Peyer's patch (tissue), 4 donors: ENCODE measurements around the gene PARP11. TPM values are rescaled to one million over a fixed set of nuclear protein-coding genes. Genes with fewer than 3 reads are reported as not detected.

Experiments
- DNase-seq, 3 donors: peaks; one replicate each; pipeline ENCODE4 v3.0.0-alpha.2; 2017 to 2019
- H3K27ac ChIP-seq, 4 donors: fragments of 200-600 bp; sonication (generic); one replicate each; pipeline ENCODE4 v1.5.1; 2016 to 2019
- H3K27me3 ChIP-seq, 2 donors: fragments of 200-600 bp; sonication (generic); one replicate each; pipeline ENCODE4 v1.5.1; 2019
- H3K36me3 ChIP-seq, 3 donors: fragments of 200-600 bp; sonication (generic); one replicate each; pipeline ENCODE4 v1.5.1; 2016 to 2019
- H3K4me1 ChIP-seq, 4 donors: fragments of 200-600 bp; sonication (generic); one replicate each; pipeline ENCODE4 v1.5.1; 2016 to 2019
- H3K4me3 ChIP-seq, 4 donors: fragments of 200-600 bp; sonication (generic); 1 replicate in 3 of 4; 2 replicates in 1 of 4; pipeline ENCODE4 v1.5.1; 2016 to 2019; ENCODE audit warnings: mild to moderate bottlenecking in 1 of 4
- H3K9me3 ChIP-seq, 4 donors: fragments of 200-600 bp; sonication (generic); one replicate each; pipeline ENCODE4 v1.5.1; 2016 to 2019; ENCODE audit warnings: mild to moderate bottlenecking in 1 of 4
- CTCF ChIP-seq, 6 experiments: fragments of 450-650 bp in 4 of 6; fragments of 200-600 bp in 2 of 6; sonication (generic) in 1 of 6; IDR thresholded peaks; one replicate each; pipeline ENCODE4 v1.5.1; 2017 to 2019; ENCODE audit warnings: antibody characterized with exemption in 6 of 6, mild to moderate bottlenecking in 3 of 6, moderate library complexity in 1 of 6
- POLR2A ChIP-seq, 2 donors: fragments of 450-650 bp; IDR thresholded peaks; one replicate each; pipeline ENCODE4 v1.5.1; 2017; ENCODE audit warnings: antibody characterized with exemption in 2 of 2, mild to moderate bottlenecking in 2 of 2, moderate library complexity in 2 of 2
- total RNA-seq, 4 donors: library from RNA; depleted of rRNA; stranded (reverse); fragments of >200 nt; gene quantifications; one replicate each; pipeline ENCODE4 v1.1.0, GENCODE V29; 2016

PARP11 gene
- total RNA-seq, 4 donors from 2014 or later, result 5.1 to 28.1 (median 6.9) TPM

- no peak overlapping the region for H3K27ac ChIP-seq
- TF ChIP-seq CTCF (IDR thresholded peaks at IDR 0.05) (no peak), POLR2A (IDR thresholded peaks at IDR 0.05) (no peak)
- no peak for DNase-seq
- H3K27me3 ChIP-seq, result no peaks in the 10 kb centered on the region
- H3K36me3 ChIP-seq, result peaks cover 0 to 7% (median 0%) of the 10 kb centered on the region in 3 donors
- H3K4me1 ChIP-seq, result no peaks in the 10 kb centered on the region
- H3K4me3 ChIP-seq, result no peak overlapping the region
- H3K9me3 ChIP-seq, result no peaks in the 10 kb centered on the region
Observed at GRCh38 chr12:3815094-3815766, 58.0 kb downstream of the PARP11 start.

GRCh38 chr12:3810540-3810939 is 62.7 kb downstream of the PARP11 start:
- Histone ChIP-seq H3K27me3 (no peaks in the 10 kb centered on the region), H3K4me1 (no peaks in the 10 kb centered on the region), H3K4me3 (no peak overlapping the region), H3K9me3 (no peaks in the 10 kb centered on the region), H3K36me3 (peaks cover 0 to 4% (median 0%) of the 10 kb centered on the region in 3 donors), H3K27ac (no peak overlapping the region)
- TF ChIP-seq CTCF (IDR thresholded peaks at IDR 0.05) (no peak), POLR2A (IDR thresholded peaks at IDR 0.05) (no peak)
- DNase-seq, result no peak

- Histone ChIP-seq H3K36me3 (peaks cover 0 to 4% (median 0%) of the 10 kb centered on the region in 3 donors), H3K27me3 (no peaks in the 10 kb centered on the region), H3K4me3 (no peak overlapping the region), H3K9me3 (no peaks in the 10 kb centered on the region), H3K27ac (no peak overlapping the region), H3K4me1 (no peaks in the 10 kb centered on the region)
- no peak for DNase-seq
- TF ChIP-seq POLR2A (IDR thresholded peaks at IDR 0.05) (no peak), CTCF (IDR thresholded peaks at IDR 0.05) (no peak)
Observed at GRCh38 chr12:3810016-3810370, 63.2 kb downstream of the PARP11 start.

GRCh38 chr12:3809357-3810015 is 63.7 kb downstream of the PARP11 start:
- TF ChIP-seq CTCF (IDR thresholded peaks at IDR 0.05), result no peak
- no peak for TF ChIP-seq POLR2A (IDR thresholded peaks at IDR 0.05)
- no peaks in the 10 kb centered on the region for H3K9me3 ChIP-seq
- no peak overlapping the region for H3K4me3 ChIP-seq
- peaks cover 0 to 4% (median 0%) of the 10 kb centered on the region in 3 donors for H3K36me3 ChIP-seq
- H3K27ac ChIP-seq, result no peak overlapping the region
- DNase-seq, result no peak
- H3K4me1 ChIP-seq, result no peaks in the 10 kb centered on the region
- no peaks in the 10 kb centered on the region for H3K27me3 ChIP-seq

GRCh38 chr12:3805077-3805476 is 68.1 kb downstream of the PARP11 start:
- Histone ChIP-seq H3K4me3 (no peak overlapping the region), H3K27me3 (no peaks in the 10 kb centered on the region), H3K4me1 (no peaks in the 10 kb centered on the region), H3K36me3 (no peaks in the 10 kb centered on the region), H3K27ac (no peak overlapping the region), H3K9me3 (no peaks in the 10 kb centered on the region)
- no peak for DNase-seq
- TF ChIP-seq CTCF (IDR thresholded peaks at IDR 0.05), result no peak
- TF ChIP-seq POLR2A (IDR thresholded peaks at IDR 0.05), result no peak
